Measurements from ENCODE around the gene CABLES2. TPM values are rescaled to one million over a fixed set of nuclear protein-coding genes. Genes with fewer than 3 reads are reported as not detected.

The CABLES2 gene
- total and polyA plus RNA-seq, 9 of the 15 experiments (the other 6 are each of a cell fraction or from before 2014, with no cell fraction given) = 0.46 to 4.2 (median 1.6) TPM

GRCh38 chr20:62405108-62405980 lies 1.7 kb downstream of the CABLES2 start (continued):
- no peak for TF ChIP-seq ETV6 (IDR thresholded peaks at IDR 0.05; ENCODE audit: borderline replicate concordance in 1 of 2, low read depth in 2 of 2, low read length in 1 of 2)
- no peak for TF ChIP-seq ETV6 (CRISPR knock-in tag; IDR thresholded peaks at IDR 0.05; ENCODE audit: borderline replicate concordance)
- TF ChIP-seq NCOA4 (IDR thresholded peaks at IDR 0.05; ENCODE audit: partially characterized antibody) = no peak
- TF ChIP-seq XRCC5 (IDR thresholded peaks at IDR 0.05; ENCODE audit: low read depth, low read length) = no peak
- TF ChIP-seq TEAD4 (IDR thresholded peaks at IDR 0.05; ENCODE audit: low read length) = no peak
- TF ChIP-seq TEAD4 (CRISPR knock-in tag; IDR thresholded peaks at IDR 0.05; ENCODE audit: borderline replicate concordance) = no peak
- TF ChIP-seq CSDE1 (IDR thresholded peaks at IDR 0.05) = no peak
- TF ChIP-seq CAMTA2 (CRISPR knock-in tag; conservative IDR thresholded peaks at IDR 0.05) = no peak
- TF ChIP-seq ZNF609 (CRISPR knock-in tag; IDR thresholded peaks at IDR 0.05; ENCODE audit: borderline replicate concordance) = no peak
- TF ChIP-seq CREB1 (IDR thresholded peaks at IDR 0.05) = 0 out of 2 replicates have a peak, but pooled peaks have one; percentile 22
- peak; percentile 85 for TF ChIP-seq CREB1 (CRISPR knock-in tag; IDR thresholded peaks at IDR 0.05)
- peak; percentile 24; the same call in 1 of the 2 replicates for TF ChIP-seq REST (IDR thresholded peaks at IDR 0.05; ENCODE audit: borderline replicate concordance)
- no peak for TF ChIP-seq REST (CRISPR knock-in tag; IDR thresholded peaks at IDR 0.05; ENCODE audit: low read depth)
- no peak for TF ChIP-seq EHMT2 (IDR thresholded peaks at IDR 0.05)

All from K562 (cell line).